MCF 10A (cell line): ENCODE measurements around the gene MIA2. TPM values are rescaled to one million over a fixed set of nuclear protein-coding genes. Genes with fewer than 3 reads are reported as not detected.

ENCODE experiments used
- BruUV-seq: library from RNA; stranded (reverse); fragments of 400-500 nt; replicated peaks from 2 replicates; lab custom pipeline; 2021; lab: Mats Ljungman, UMichigan
- CTCF ChIA-PET: fragments of 300-600 bp; sonication (Branson Sonifier 250); formaldehyde crosslinking; extraction: SDS; loops from one replicate; lab custom pipeline; 2021; ENCODE audit warnings: antibody characterized with exemption, inconsistent platforms; lab: Yijun Ruan, JAX
- POLR2A ChIA-PET: fragments of 300-600, 350-650 bp; sonication (Branson Sonifier 250); formaldehyde crosslinking; extraction: SDS; loops from one replicate; lab custom pipeline; 2020; ENCODE audit warnings: antibody characterized with exemption, inconsistent platforms; lab: Yijun Ruan, JAX
- DNase-seq: peaks from one replicate; pipeline ENCODE4 v3.0.0-alpha.2; 2018; ENCODE audit not compliant: unreplicated experiment
- H3K27ac Mint-ChIP-seq: one replicate; pipeline ENCODE4 v1.8.0; 2022; ENCODE audit warnings: mild to moderate bottlenecking, low read depth, mixed read lengths; ENCODE audit not compliant: unreplicated experiment
- H3K27me3 Mint-ChIP-seq: one replicate; pipeline ENCODE4 v1.8.0; 2022; ENCODE audit warnings: mixed read lengths; ENCODE audit not compliant: insufficient read depth, unreplicated experiment
- H3K36me3 Mint-ChIP-seq: one replicate; pipeline ENCODE4 v1.8.0; 2022; ENCODE audit warnings: mild to moderate bottlenecking, moderate library complexity, mixed read lengths; ENCODE audit not compliant: insufficient read depth, unreplicated experiment
- H3K4me1 Mint-ChIP-seq: one replicate; pipeline ENCODE4 v1.8.0; 2022; ENCODE audit warnings: mixed read lengths; ENCODE audit not compliant: insufficient read depth, unreplicated experiment
- H3K4me3 Mint-ChIP-seq: one replicate; pipeline ENCODE4 v1.8.0; 2022; ENCODE audit warnings: mild to moderate bottlenecking, moderate library complexity, mixed read lengths; ENCODE audit not compliant: unreplicated experiment
- H3K9me3 Mint-ChIP-seq: one replicate; pipeline ENCODE4 v1.8.0; 2022; ENCODE audit warnings: mixed read lengths; ENCODE audit not compliant: unreplicated experiment
- CTCF ChIP-seq: fragments of 200-600 bp; IDR thresholded peaks from one replicate; pipeline ENCODE4 v1.8.0; 2022; ENCODE audit warnings: antibody characterized with exemption, mild to moderate bottlenecking; ENCODE audit not compliant: unreplicated experiment
- intact Hi-C: fragments of 100-400 bp; cut with micrococcal nuclease; formaldehyde crosslinking; loops from 2 replicates; pipeline ENCODE4 v1.14.1; 2022
- total RNA-seq: library from RNA; stranded (reverse); gene quantifications from 2 replicates; pipeline ENCODE4 v1.2.3, GENCODE V29; 2022

The MIA2 gene
- total RNA-seq, 1 experiment from 2014 or later, result 63.2 TPM

GRCh38 chr14:39264057-39264456 is 30.3 kb downstream of the MIA2 start:
- H3K4me3 Mint-ChIP-seq, result no peak overlapping the region
- no peaks in the 10 kb centered on the region for H3K9me3 Mint-ChIP-seq
- peaks cover 12% of the 10 kb centered on the region for H3K4me1 Mint-ChIP-seq
- CTCF ChIA-PET, result no interaction called here
- POLR2A ChIA-PET, result interaction anchor here (0.8 to 7.4 kb wide), 13 partner anchors 9 to 168 kb away, joined by 4 to 144 read pairs (median 12); partner anchors contain the start of genes FBXO33, PNN, SEC23A and TRAPPC6B
- no peaks in the 10 kb centered on the region for H3K36me3 Mint-ChIP-seq
- DNase-seq, result no peak
- BruUV-seq, result no TSS peak
- no peaks in the 10 kb centered on the region for H3K27me3 Mint-ChIP-seq
- no peak for TF ChIP-seq CTCF
- H3K27ac Mint-ChIP-seq, result no peak overlapping the region
- intact Hi-C loops, result no loop called here

DNA sequence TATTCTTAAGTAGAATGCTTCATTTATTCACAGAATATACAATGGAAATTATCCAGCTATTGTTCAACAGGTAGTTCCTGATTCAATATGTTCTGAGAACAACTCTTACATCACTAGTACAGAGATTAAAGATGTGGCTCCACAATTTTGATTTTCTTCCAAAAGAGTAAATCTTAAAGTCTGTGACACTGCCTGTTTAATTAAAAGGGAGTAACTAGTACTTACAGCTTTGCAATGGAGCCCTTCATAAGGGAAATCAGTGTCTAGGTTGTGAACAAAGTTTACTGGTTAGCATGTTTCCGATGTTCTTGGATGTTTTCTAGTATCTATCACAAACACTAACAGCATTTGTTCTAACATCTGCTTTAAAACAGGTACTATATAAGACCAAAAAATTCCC is 30.8 kb downstream of the MIA2 start:
- H3K27ac Mint-ChIP-seq, result no peak overlapping the region
- no TSS peak for BruUV-seq
- intact Hi-C loops, result no loop called here
- peak; percentile 50 for DNase-seq
- peak overlapping the region; percentile 96 for H3K4me3 Mint-ChIP-seq
- POLR2A ChIA-PET, result interaction anchor here (0.7 to 7.4 kb wide), 17 partner anchors 8 to 168 kb away, joined by 3 to 144 read pairs (median 10); partner anchors contain the start of genes FBXO33, PNN, SEC23A and TRAPPC6B
- H3K4me1 Mint-ChIP-seq, result peaks cover 17% of the 10 kb centered on the region
- CTCF ChIA-PET, result interaction anchor here (0.6 kb wide), 1 partner anchor 135 kb away, joined by 3 read pairs; no protein-coding TSS in a partner anchor
- H3K27me3 Mint-ChIP-seq, result no peaks in the 10 kb centered on the region
- H3K36me3 Mint-ChIP-seq, result no peaks in the 10 kb centered on the region
- no peaks in the 10 kb centered on the region for H3K9me3 Mint-ChIP-seq
- TF ChIP-seq CTCF, result no peak

GRCh38 chr14:39265033-39265432 is 31.3 kb downstream of the MIA2 start:
- Mint-ChIP-seq H3K4me3 (peak overlapping the region; percentile 96), H3K9me3 (no peaks in the 10 kb centered on the region), H3K36me3 (no peaks in the 10 kb centered on the region), H3K27me3 (no peaks in the 10 kb centered on the region), H3K27ac (peak overlapping the region; percentile 98), H3K4me1 (peaks cover 20% of the 10 kb centered on the region)
- POLR2A ChIA-PET, result interaction anchor here (0.6 to 7.4 kb wide), 27 partner anchors 8 to 309 kb away, joined by 3 to 144 read pairs (median 5); partner anchors contain the start of genes FBXO33, GEMIN2, PNN and SEC23A
- BruUV-seq, result no TSS peak
- CTCF ChIA-PET, result interaction anchor here (0.6 kb wide), 1 partner anchor 134 kb away, joined by 3 read pairs; no protein-coding TSS in a partner anchor
- TF ChIP-seq CTCF, result no peak
- DNase-seq, result peak; percentile 82
- intact Hi-C loops, result loop anchor here (1.0 to 5.0 kb wide), 2 partner anchors 78 to 95 kb away; partner anchors contain the start of gene TRAPPC6B

DNA sequence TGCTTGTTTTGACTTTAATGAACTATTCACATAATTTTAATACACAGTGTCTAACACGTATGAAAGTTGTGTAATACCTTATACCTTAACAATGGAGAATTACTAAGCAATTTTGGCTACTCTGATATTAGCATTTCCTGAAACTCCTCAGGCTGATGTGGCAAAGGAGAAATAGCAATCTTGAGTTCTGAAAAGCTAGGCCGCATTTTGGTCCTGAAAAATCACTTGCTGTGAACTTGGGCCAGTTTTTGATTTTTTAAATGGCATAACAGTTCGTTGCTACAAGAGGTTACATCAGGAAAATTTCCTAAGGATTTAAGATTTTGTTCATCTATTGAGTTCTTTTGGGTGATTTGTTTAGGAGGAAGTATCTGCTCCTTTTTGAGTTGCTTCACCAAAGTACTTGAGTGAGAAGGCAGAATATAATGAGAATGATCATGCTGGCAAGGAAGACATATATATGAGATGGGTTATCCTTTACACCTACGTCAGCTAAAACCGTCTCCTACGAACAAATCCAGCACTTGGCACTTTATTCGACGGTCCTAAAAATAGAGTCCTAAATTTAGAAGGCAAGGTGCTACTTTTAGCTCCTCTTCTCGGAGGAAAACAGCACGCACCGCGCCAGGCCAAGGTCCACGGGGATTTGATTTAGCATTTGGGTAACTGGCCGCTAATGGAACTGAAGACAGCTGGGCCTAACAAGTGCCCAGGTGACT is 32.2 kb downstream of the MIA2 start:
- no peaks in the 10 kb centered on the region for H3K9me3 Mint-ChIP-seq
- BruUV-seq, result TSS peak; percentile 77
- TF ChIP-seq CTCF, result no peak
- H3K4me3 Mint-ChIP-seq, result peak overlapping the region; percentile 96
- peaks cover 29% of the 10 kb centered on the region for H3K4me1 Mint-ChIP-seq
- intact Hi-C loops, result loop anchor here (1.0 to 5.0 kb wide), 2 partner anchors 79 to 96 kb away; partner anchors contain the start of gene TRAPPC6B
- ChIA-PET CTCF (interaction anchor here (0.5 to 1.4 kb wide), 4 partner anchors 30 to 161 kb away, joined by 3 to 4 read pairs (median 3); no protein-coding TSS in a partner anchor), POLR2A (interaction anchor here (0.6 to 7.4 kb wide), 28 partner anchors 11 to 196 kb away, joined by 3 to 144 read pairs (median 6); partner anchors contain the start of genes FBXO33, GEMIN2, PNN and SEC23A)
- peak; percentile 60 for DNase-seq
- H3K36me3 Mint-ChIP-seq, result no peaks in the 10 kb centered on the region
- peak overlapping the region; percentile 98 for H3K27ac Mint-ChIP-seq
- H3K27me3 Mint-ChIP-seq, result no peaks in the 10 kb centered on the region
